Nephron progenitor cell (in vitro differentiated cells): Measurements from ENCODE around the gene ZNF688.
A peak's percentile ranks its signal among the peaks of the same experiment; 100 is the strongest.

Source experiments
- DNase-seq: peaks from one replicate; pipeline ENCODE4 v3.0.0; 2021
- H3K27ac Mint-ChIP-seq: 2 replicates; pipeline ENCODE4 v1.8.0; 2021; ENCODE audit warnings: mild to moderate bottlenecking, moderate library complexity, mixed read lengths
- H3K27me3 Mint-ChIP-seq: 2 replicates; pipeline ENCODE4 v1.8.0; 2021; ENCODE audit warnings: mild to moderate bottlenecking, low read depth, mixed read lengths; ENCODE audit not compliant: poor library complexity
- H3K36me3 Mint-ChIP-seq: 2 replicates; pipeline ENCODE4 v1.8.0; 2021; ENCODE audit warnings: low read depth, mixed read lengths
- H3K4me1 Mint-ChIP-seq: 2 replicates; pipeline ENCODE4 v1.8.0; 2021; ENCODE audit warnings: mixed read lengths
- H3K4me3 Mint-ChIP-seq: 2 replicates; pipeline ENCODE4 v1.8.0; 2021; ENCODE audit warnings: mild to moderate bottlenecking, moderate library complexity, mixed read lengths
- H3K9me3 Mint-ChIP-seq: 2 replicates; pipeline ENCODE4 v1.8.0; 2021; ENCODE audit warnings: mild to moderate bottlenecking, moderate library complexity, mixed read lengths
- CTCF ChIP-seq: fragments of 200-600 bp; sonication (generic); IDR thresholded peaks from 2 replicates; pipeline ENCODE4 v1.5.0; 2021; ENCODE audit warnings: antibody characterized with exemption

ZNF688 gene

GRCh38 chr16:30561089-30561816, 10.3 kb downstream of the ZNF688 start:
- no peak for DNase-seq
- Mint-ChIP-seq H3K4me3 (peak overlapping the region; percentile 48), H3K27ac (peak overlapping the region; percentile 89), H3K27me3 (peaks cover 21% of the 10 kb centered on the region), H3K36me3 (peaks cover 2% of the 10 kb centered on the region), H3K9me3 (no peaks in the 10 kb centered on the region), H3K4me1 (peaks cover 43% of the 10 kb centered on the region)
- no peak for TF ChIP-seq CTCF

- peaks cover 19% of the 10 kb centered on the region for H3K27me3 Mint-ChIP-seq
- no peak for TF ChIP-seq CTCF
- peak overlapping the region; percentile 17 for H3K4me3 Mint-ChIP-seq
- no peaks in the 10 kb centered on the region for H3K9me3 Mint-ChIP-seq
- peaks cover 39% of the 10 kb centered on the region for H3K4me1 Mint-ChIP-seq
- H3K27ac Mint-ChIP-seq = no peak overlapping the region
- no peak for DNase-seq
- peaks cover 7% of the 10 kb centered on the region for H3K36me3 Mint-ChIP-seq
These were observed 11.8 kb downstream of the ZNF688 start for GRCh38 chr16:30559690-30560089.

GRCh38 chr16:30558789-30559377, 12.6 kb downstream of the ZNF688 start:
- Mint-ChIP-seq H3K27me3 (peaks cover 19% of the 10 kb centered on the region), H3K27ac (peak overlapping the region; percentile 90), H3K4me3 (peak overlapping the region; percentile 86), H3K9me3 (no peaks in the 10 kb centered on the region), H3K36me3 (peaks cover 15% of the 10 kb centered on the region), H3K4me1 (peaks cover 33% of the 10 kb centered on the region)
- TF ChIP-seq CTCF = no peak
- no peak for DNase-seq

DNA sequence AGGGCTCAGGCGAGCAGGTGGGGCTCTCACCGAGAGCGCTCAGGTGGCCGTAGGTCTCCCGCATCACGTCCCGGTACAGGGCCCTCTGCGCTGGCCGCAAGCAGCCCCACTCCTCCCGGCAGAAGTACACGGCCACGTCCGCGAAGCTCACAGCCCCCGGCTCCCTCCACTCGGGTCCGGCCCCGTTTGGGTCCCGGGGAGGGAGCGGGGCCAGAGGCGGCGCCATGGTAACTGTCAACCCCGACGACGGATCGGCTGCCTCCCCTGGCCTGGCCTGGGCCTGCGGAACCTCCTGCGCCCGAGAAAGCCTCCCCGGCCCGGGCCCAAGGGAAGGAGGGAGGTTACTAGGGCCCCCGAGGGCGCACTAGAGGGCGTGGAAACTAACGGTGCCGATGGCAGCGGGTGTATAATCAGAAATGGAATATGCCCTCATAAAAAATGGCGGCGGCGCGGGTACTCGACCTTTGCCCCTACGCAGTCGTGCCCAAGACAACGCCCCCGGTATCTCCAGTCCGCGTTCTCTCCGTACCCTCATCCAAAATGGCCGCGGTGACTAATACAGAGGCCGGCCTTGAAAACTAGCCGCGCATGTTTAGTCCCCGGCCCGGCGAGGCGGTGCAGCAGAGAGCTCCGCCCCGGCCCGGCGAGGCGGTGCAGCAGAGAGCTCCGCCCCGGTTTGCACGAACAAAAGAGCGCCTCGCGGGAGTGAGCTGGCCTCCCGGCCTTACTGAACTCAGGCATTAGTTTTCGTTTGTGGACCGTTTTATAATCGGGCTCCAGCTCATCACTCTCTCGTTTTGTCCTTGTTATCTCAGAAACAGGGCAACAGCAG, 13.3 kb downstream of the ZNF688 start, which contains the start of gene ZNF764:
Gene ZNF764, minus strand, starts transcription at position 418 of the 832 bp plus-strand sequence. Its CDS starts 192 bp downstream, at position 226.
- Mint-ChIP-seq H3K27me3 (peaks cover 19% of the 10 kb centered on the region), H3K4me3 (peak within 1 kb of the TSS; percentile 86), H3K4me1 (peaks cover 39% of the 10 kb centered on the region), H3K36me3 (peaks cover 21% of the 10 kb centered on the region), H3K9me3 (no peaks in the 10 kb centered on the region), H3K27ac (peak within 1 kb of the TSS; percentile 90)
- DNase-seq = peak; percentile 87
- TF ChIP-seq CTCF = no peak

GRCh38 chr16:30557707-30557956, 13.9 kb downstream of the ZNF688 start:
- peaks cover 19% of the 10 kb centered on the region for H3K27me3 Mint-ChIP-seq

More at GRCh38 chr16:30557707-30557956, 13.9 kb downstream of the ZNF688 start:
- H3K9me3 Mint-ChIP-seq = no peaks in the 10 kb centered on the region
- H3K4me1 Mint-ChIP-seq = peaks cover 45% of the 10 kb centered on the region
- H3K4me3 Mint-ChIP-seq = peak overlapping the region; percentile 86
- no peak for DNase-seq
- H3K36me3 Mint-ChIP-seq = peaks cover 21% of the 10 kb centered on the region
- H3K27ac Mint-ChIP-seq = no peak overlapping the region
- TF ChIP-seq CTCF = no peak
